Caco-2 (cell line): Measurements from ENCODE around the gene GDF15. TPM values are rescaled to one million over a fixed set of nuclear protein-coding genes. Genes with fewer than 3 reads are reported as not detected.
A peak's percentile ranks its signal among the peaks of the same experiment; 100 is the strongest.

Experiments
- BruUV-seq: library from RNA; stranded (reverse); fragments of 400-500 nt; replicated peaks from 2 replicates; lab custom pipeline; 2021; lab: Mats Ljungman, UMichigan
- CTCF ChIA-PET: fragments of 300-600 bp; sonication (Branson Sonifier 250); formaldehyde crosslinking; loops from one replicate; lab custom pipeline; 2022; ENCODE audit warnings: antibody characterized with exemption; lab: Charles Lee
- POLR2A ChIA-PET: fragments of 300-600 bp; sonication (Branson Sonifier 250); formaldehyde crosslinking; loops from one replicate; lab custom pipeline; 2022; ENCODE audit warnings: antibody characterized with exemption; lab: Charles Lee
- DNase-seq, 2 experiments: peaks; one replicate each; pipeline versions ENCODE4 v3.0.0 to v3.0.0-alpha.2; 2020 to 2022
- H3K27me3 ChIP-seq: replicated peaks from 2 replicates; pipeline ENCODE4 v1.6.0; 2011; ENCODE audit warnings: low read length; ENCODE audit not compliant: control insufficient read depth, insufficient read depth
- H3K36me3 ChIP-seq: 2 replicates; pipeline ENCODE4 v1.5.1; 2011; ENCODE audit warnings: low read length; ENCODE audit not compliant: control insufficient read depth, insufficient read depth
- H3K4me1 ChIP-seq: fragments of 250-450 bp; sonication (Bioruptor Pico); 2 replicates; pipeline ENCODE4 v1.5.1; 2020; ENCODE audit warnings: mild to moderate bottlenecking
- H3K4me3 ChIP-seq: 2 replicates; pipeline ENCODE4 v1.5.1; 2011; ENCODE audit warnings: low read depth, mild to moderate bottlenecking, control low read depth, low read length
- H3K9me3 ChIP-seq: fragments of 250-450 bp; sonication (Bioruptor Pico); 2 replicates; pipeline ENCODE4 v1.5.1; 2020; ENCODE audit warnings: mild to moderate bottlenecking, moderate library complexity
- H3K27ac Mint-ChIP-seq: one replicate; pipeline ENCODE4 v1.8.0; 2022; ENCODE audit warnings: mixed read lengths; ENCODE audit not compliant: unreplicated experiment
- H3K27me3 Mint-ChIP-seq: one replicate; pipeline ENCODE4 v1.8.0; 2022; ENCODE audit warnings: mixed read lengths; ENCODE audit not compliant: insufficient read depth, unreplicated experiment
- H3K36me3 Mint-ChIP-seq: one replicate; pipeline ENCODE4 v1.8.0; 2022; ENCODE audit warnings: mild to moderate bottlenecking, mixed read lengths; ENCODE audit not compliant: insufficient read depth, unreplicated experiment
- H3K4me1 Mint-ChIP-seq: one replicate; pipeline ENCODE4 v1.8.0; 2022; ENCODE audit warnings: low read depth, mixed read lengths; ENCODE audit not compliant: unreplicated experiment
- H3K4me3 Mint-ChIP-seq: one replicate; pipeline ENCODE4 v1.8.0; 2022; ENCODE audit warnings: mild to moderate bottlenecking, moderate library complexity, mixed read lengths; ENCODE audit not compliant: unreplicated experiment
- H3K9me3 Mint-ChIP-seq: one replicate; pipeline ENCODE4 v1.8.0; 2022; ENCODE audit warnings: mixed read lengths; ENCODE audit not compliant: unreplicated experiment
- intact Hi-C: fragments of 100-400 bp; cut with micrococcal nuclease; formaldehyde crosslinking; loops from one replicate; pipeline ENCODE4 v1.10.0; 2022; ENCODE audit not compliant: unreplicated experiment
- total RNA-seq: library from RNA; stranded (reverse); gene quantifications from 2 replicates; pipeline ENCODE4 v1.2.3, GENCODE V29; 2022
- TF ChIP-seq, protein P1 (sequence below), 2 experiments: fragments of 200-600 bp in 1 of 2; IDR thresholded peaks; 1 replicate in 1 of 2; 2 replicates in 1 of 2; pipeline versions ENCODE4 v1.5.1 to v1.8.0; 2011 to 2022; ENCODE audit warnings: antibody characterized with exemption in 1 of 2, control low read depth in 1 of 2, inconsistent platforms in 1 of 2, low read depth in 1 of 2, low read length in 1 of 2, mild to moderate bottlenecking in 1 of 2, moderate library complexity in 1 of 2; ENCODE audit not compliant: insufficient read depth in 1 of 2, severe bottlenecking in 1 of 2, unreplicated experiment in 1 of 2

The GDF15 gene
- total RNA-seq, 1 experiment from 2014 or later = 56.1 TPM

DNA sequence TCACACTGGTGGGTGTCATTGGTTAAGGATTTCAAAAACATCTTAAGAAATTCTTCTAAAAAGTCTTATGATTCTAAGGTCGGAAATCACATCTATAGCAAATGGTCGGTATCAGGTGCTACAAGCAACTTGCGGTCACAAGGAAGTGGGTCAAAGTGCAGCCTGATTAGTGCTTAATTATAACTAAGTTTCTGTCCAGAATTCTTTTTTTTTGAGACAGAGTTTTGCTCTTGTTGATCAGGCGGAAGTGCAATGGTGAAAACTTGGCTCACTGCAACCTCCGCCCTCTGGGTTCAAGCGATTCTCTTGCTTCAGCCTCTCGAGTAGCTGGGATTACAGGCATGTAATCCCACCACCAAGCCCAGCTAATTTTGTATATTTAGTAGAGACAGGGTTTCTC lies 1.2 kb upstream of the GDF15 start:
- Histone ChIP-seq H3K27me3 (no peaks in the 10 kb centered on the region), H3K4me1 (peaks cover 57% of the 10 kb centered on the region), H3K36me3 (peaks cover 11% of the 10 kb centered on the region), H3K4me3 (no peak overlapping the region), H3K9me3 (no peaks in the 10 kb centered on the region)
- Mint-ChIP-seq H3K4me1 (peaks cover 12% of the 10 kb centered on the region), H3K9me3 (no peaks in the 10 kb centered on the region), H3K27me3 (no peaks in the 10 kb centered on the region), H3K27ac (peak overlapping the region; percentile 55), H3K4me3 (no peak overlapping the region), H3K36me3 (peaks cover 48% of the 10 kb centered on the region)
- intact Hi-C loops = no loop called here
- ChIA-PET POLR2A (no interaction called here), CTCF (no interaction called here)
- DNase-seq = no peak
- TF ChIP-seq, protein P1, sequence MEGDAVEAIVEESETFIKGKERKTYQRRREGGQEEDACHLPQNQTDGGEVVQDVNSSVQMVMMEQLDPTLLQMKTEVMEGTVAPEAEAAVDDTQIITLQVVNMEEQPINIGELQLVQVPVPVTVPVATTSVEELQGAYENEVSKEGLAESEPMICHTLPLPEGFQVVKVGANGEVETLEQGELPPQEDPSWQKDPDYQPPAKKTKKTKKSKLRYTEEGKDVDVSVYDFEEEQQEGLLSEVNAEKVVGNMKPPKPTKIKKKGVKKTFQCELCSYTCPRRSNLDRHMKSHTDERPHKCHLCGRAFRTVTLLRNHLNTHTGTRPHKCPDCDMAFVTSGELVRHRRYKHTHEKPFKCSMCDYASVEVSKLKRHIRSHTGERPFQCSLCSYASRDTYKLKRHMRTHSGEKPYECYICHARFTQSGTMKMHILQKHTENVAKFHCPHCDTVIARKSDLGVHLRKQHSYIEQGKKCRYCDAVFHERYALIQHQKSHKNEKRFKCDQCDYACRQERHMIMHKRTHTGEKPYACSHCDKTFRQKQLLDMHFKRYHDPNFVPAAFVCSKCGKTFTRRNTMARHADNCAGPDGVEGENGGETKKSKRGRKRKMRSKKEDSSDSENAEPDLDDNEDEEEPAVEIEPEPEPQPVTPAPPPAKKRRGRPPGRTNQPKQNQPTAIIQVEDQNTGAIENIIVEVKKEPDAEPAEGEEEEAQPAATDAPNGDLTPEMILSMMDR (IDR thresholded peaks at IDR 0.05; ENCODE audit: insufficient read depth in 1 of 2, low read depth in 1 of 2, low read length in 1 of 2, severe bottlenecking in 1 of 2, unreplicated experiment in 1 of 2) = no peak
- no TSS peak for BruUV-seq

DNA sequence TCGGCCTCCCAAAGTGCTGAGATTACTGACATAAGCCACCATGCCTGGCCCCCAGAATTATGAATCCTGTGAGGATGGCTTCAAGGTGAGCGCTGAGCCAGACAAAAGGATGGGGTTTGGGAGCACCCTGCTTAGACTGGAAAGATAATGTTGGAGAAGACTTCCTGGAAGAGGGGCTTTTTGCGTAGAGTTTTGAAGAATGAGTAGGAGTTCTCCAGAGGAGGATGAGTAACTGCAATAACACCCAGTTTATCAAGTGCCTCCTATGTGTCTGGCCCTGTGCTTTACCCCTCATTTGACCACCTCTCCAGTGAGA lies 641 bp upstream of the GDF15 start:
- no peaks in the 10 kb centered on the region for H3K27me3 Mint-ChIP-seq
- peaks cover 54% of the 10 kb centered on the region for H3K36me3 Mint-ChIP-seq
- H3K4me1 Mint-ChIP-seq = peaks cover 10% of the 10 kb centered on the region
- CTCF ChIA-PET = interaction anchor here (0.5 to 2.1 kb wide), 18 partner anchors 8 to 192 kb away, joined by 3 to 10 read pairs (median 4); partner anchors contain the start of genes JUND, LRRC25, MPV17L2 and SSBP4
- Histone ChIP-seq H3K4me1 (peaks cover 51% of the 10 kb centered on the region), H3K27me3 (no peaks in the 10 kb centered on the region), H3K9me3 (no peaks in the 10 kb centered on the region), H3K4me3 (no peak overlapping the region), H3K36me3 (peaks cover 11% of the 10 kb centered on the region)
- no peak for DNase-seq
- BruUV-seq = TSS peak; percentile 98
- peak overlapping the region; percentile 85 for H3K4me3 Mint-ChIP-seq
- H3K9me3 Mint-ChIP-seq = no peaks in the 10 kb centered on the region
- TF ChIP-seq, protein P1 (IDR thresholded peaks at IDR 0.05; ENCODE audit: insufficient read depth in 1 of 2, low read depth in 1 of 2, low read length in 1 of 2, severe bottlenecking in 1 of 2, unreplicated experiment in 1 of 2) = no peak
- POLR2A ChIA-PET = interaction anchor here (0.6 to 1.8 kb wide), 15 partner anchors 10 to 192 kb away, joined by 3 to 16 read pairs (median 4); partner anchors contain the start of genes JUND, LSM4, MPV17L2 and SSBP4
- intact Hi-C loops = no loop called here
- H3K27ac Mint-ChIP-seq = peak overlapping the region; percentile 92

DNA sequence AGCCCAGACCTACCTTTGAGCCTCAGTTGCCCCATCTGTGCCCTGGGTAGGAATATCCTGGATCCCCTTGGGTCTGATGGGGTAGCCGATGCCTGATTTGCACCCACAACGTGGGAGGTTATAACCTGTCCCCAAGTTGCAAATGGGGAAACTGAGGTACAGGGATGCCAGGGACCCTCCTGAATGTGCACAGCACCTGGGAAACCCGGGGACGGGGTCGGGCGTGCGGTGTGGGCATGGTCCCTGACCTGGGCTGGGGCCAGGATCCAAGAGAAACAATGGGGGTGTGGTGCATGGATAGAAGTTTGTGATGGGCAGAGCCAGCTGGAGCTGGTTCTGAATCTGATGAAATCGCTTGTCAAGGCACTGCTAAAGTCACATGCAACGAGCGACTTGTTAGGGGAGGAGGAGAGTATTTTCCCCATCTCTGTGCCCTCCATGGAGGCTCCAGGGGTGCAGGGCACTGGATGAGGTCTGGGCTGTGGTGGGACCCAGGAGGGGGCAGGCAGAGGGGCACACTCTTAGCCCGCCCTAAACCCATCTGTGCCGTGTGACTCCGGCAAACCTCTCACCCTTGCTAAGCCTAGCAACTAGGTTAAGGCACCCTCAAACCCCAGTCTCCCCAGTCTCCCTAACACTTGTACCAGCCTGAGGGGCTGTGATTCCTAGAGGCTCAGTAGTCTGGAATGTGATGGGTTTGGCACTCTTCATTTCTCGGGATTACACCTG lies 749 bp downstream of the GDF15 start:
- peak overlapping the region; percentile 76 for H3K4me3 ChIP-seq
- Mint-ChIP-seq H3K36me3 (peaks cover 64% of the 10 kb centered on the region), H3K27ac (peak overlapping the region; percentile 92), H3K4me1 (peaks cover 6% of the 10 kb centered on the region), H3K27me3 (no peaks in the 10 kb centered on the region), H3K4me3 (peak overlapping the region; percentile 85), H3K9me3 (no peaks in the 10 kb centered on the region)
- H3K9me3 ChIP-seq = no peaks in the 10 kb centered on the region
- TSS peak; percentile 55 for BruUV-seq
- intact Hi-C loops = loop anchor here (2.0 kb wide), 1 partner anchor 14 kb away; no protein-coding TSS in a partner anchor
- TF ChIP-seq, protein P1 (IDR thresholded peaks at IDR 0.05; ENCODE audit: insufficient read depth in 1 of 2, low read depth in 1 of 2, low read length in 1 of 2, severe bottlenecking in 1 of 2, unreplicated experiment in 1 of 2) = no peak
- H3K27me3 ChIP-seq = no peaks in the 10 kb centered on the region
- peaks cover 40% of the 10 kb centered on the region for H3K4me1 ChIP-seq
- POLR2A ChIA-PET = interaction anchor here (1.2 to 1.8 kb wide), 2 partner anchors 15 to 105 kb away, joined by 15 to 16 read pairs; partner anchors contain the start of gene JUND
- CTCF ChIA-PET = interaction anchor here (0.5 to 2.1 kb wide), 7 partner anchors 11 to 438 kb away, joined by 3 to 10 read pairs (median 6); partner anchors contain the start of genes LRRC25 and SSBP4
- peak in 1 of 2 experiments; percentile 56 for DNase-seq
- H3K36me3 ChIP-seq = peaks cover 11% of the 10 kb centered on the region
